KMS-11 (cell line): ENCODE results near the gene JAKMIP3.

Experiments
- H2AFZ ChIP-seq: fragments of 200-600 bp; sonication (generic); 2 replicates; pipeline ENCODE4 v1.6.1; 2016; ENCODE audit warnings: antibody characterized with exemption, mixed run types, low read depth
- H3K27ac ChIP-seq: fragments of 200-600 bp; sonication (generic); 2 replicates; pipeline ENCODE4 v1.6.1; 2016; ENCODE audit warnings: mild to moderate bottlenecking, mixed run types
- H3K27me3 ChIP-seq: fragments of 200-600 bp; sonication (generic); 2 replicates; pipeline ENCODE4 v1.6.1; 2017; ENCODE audit warnings: mild to moderate bottlenecking, low read depth, mixed run types, moderate library complexity; ENCODE audit not compliant: insufficient read depth
- H3K36me3 ChIP-seq: fragments of 200-600 bp; sonication (generic); 2 replicates; pipeline ENCODE4 v1.6.1; 2017; ENCODE audit warnings: mild to moderate bottlenecking, mixed run types; ENCODE audit not compliant: insufficient read depth
- H3K4me1 ChIP-seq: fragments of 200-600 bp; sonication (generic); 2 replicates; pipeline ENCODE4 v1.6.1; 2016; ENCODE audit warnings: mild to moderate bottlenecking, low read depth, mixed run types; ENCODE audit not compliant: poor library complexity, severe bottlenecking
- H3K4me2 ChIP-seq: fragments of 200-600 bp; sonication (generic); 2 replicates; pipeline ENCODE4 v1.7.0; 2016; ENCODE audit warnings: mild to moderate bottlenecking, mixed run types
- H3K4me3 ChIP-seq: fragments of 200-600 bp; sonication (generic); IDR thresholded peaks from 2 replicates; pipeline ENCODE4 v1.6.1; 2017; ENCODE audit warnings: low read depth, low read length, mixed read lengths; ENCODE audit not compliant: insufficient read depth
- H3K79me2 ChIP-seq: fragments of 200-600 bp; sonication (generic); 2 replicates; pipeline ENCODE4 v1.6.1; 2016; ENCODE audit warnings: low read depth, mixed run types; ENCODE audit not compliant: insufficient read depth
- H3K9ac ChIP-seq: fragments of 200-600 bp; sonication (generic); 2 replicates; pipeline ENCODE4 v1.6.1; 2016; ENCODE audit warnings: mild to moderate bottlenecking, mixed run types
- H4K20me1 ChIP-seq: fragments of 200-600 bp; sonication (generic); 2 replicates; pipeline ENCODE4 v1.6.1; 2016; ENCODE audit warnings: mild to moderate bottlenecking, mixed run types; ENCODE audit not compliant: insufficient read depth
- CTCF ChIP-seq: fragments of 200-600 bp; sonication (generic); conservative IDR thresholded peaks from 2 replicates; pipeline ENCODE4 v1.6.1; 2017; ENCODE audit warnings: low read depth, mild to moderate bottlenecking, antibody characterized with exemption, low read length, moderate library complexity, mixed read lengths

Gene JAKMIP3

GRCh38 chr10:132033632-132034031 lies 32.1 kb upstream of the JAKMIP3 start:
- H3K4me3 ChIP-seq, result no peak overlapping the region
- H3K79me2 ChIP-seq, result no peaks in the 10 kb centered on the region
- no peak overlapping the region for H2AFZ ChIP-seq
- no peaks in the 10 kb centered on the region for H3K36me3 ChIP-seq
- no peak for TF ChIP-seq CTCF
- H3K9ac ChIP-seq, result no peak overlapping the region
- no peak overlapping the region for H3K4me2 ChIP-seq
- no peak overlapping the region for H3K27ac ChIP-seq
- H3K4me1 ChIP-seq, result no peaks in the 10 kb centered on the region
- no peaks in the 10 kb centered on the region for H4K20me1 ChIP-seq
- H3K27me3 ChIP-seq, result peaks cover 10% of the 10 kb centered on the region; the same call in 1 of the 2 replicates

- Histone ChIP-seq H3K4me2 (no peak overlapping the region), H3K4me1 (no peaks in the 10 kb centered on the region), H3K79me2 (no peaks in the 10 kb centered on the region), H4K20me1 (no peaks in the 10 kb centered on the region), H3K4me3 (no peak overlapping the region), H3K27ac (no peak overlapping the region), H2AFZ (no peak overlapping the region), H3K27me3 (peaks cover 10% of the 10 kb centered on the region; the same call in 1 of the 2 replicates), H3K36me3 (no peaks in the 10 kb centered on the region), H3K9ac (no peak overlapping the region)
- TF ChIP-seq CTCF, result no peak
These were observed 30.3 kb upstream of the JAKMIP3 start for GRCh38 chr10:132035476-132035875.

- Histone ChIP-seq H3K4me2 (no peak overlapping the region), H3K79me2 (no peaks in the 10 kb centered on the region), H3K27ac (no peak overlapping the region), H3K36me3 (no peaks in the 10 kb centered on the region), H3K4me3 (no peak overlapping the region), H4K20me1 (no peaks in the 10 kb centered on the region), H2AFZ (no peak overlapping the region), H3K27me3 (peaks cover 10% of the 10 kb centered on the region; the same call in 1 of the 2 replicates), H3K4me1 (no peaks in the 10 kb centered on the region), H3K9ac (no peak overlapping the region)
- TF ChIP-seq CTCF, result no peak
These were observed 29.4 kb upstream of the JAKMIP3 start for GRCh38 chr10:132036153-132036886.

GRCh38 chr10:132036887-132037675 lies 28.7 kb upstream of the JAKMIP3 start:
- Histone ChIP-seq H3K79me2 (no peaks in the 10 kb centered on the region), H3K27me3 (peaks cover 10% of the 10 kb centered on the region; the same call in 1 of the 2 replicates), H3K9ac (no peak overlapping the region), H3K36me3 (no peaks in the 10 kb centered on the region), H3K4me2 (no peak overlapping the region), H3K27ac (no peak overlapping the region), H2AFZ (no peak overlapping the region), H4K20me1 (no peaks in the 10 kb centered on the region), H3K4me3 (no peak overlapping the region), H3K4me1 (no peaks in the 10 kb centered on the region)
- TF ChIP-seq CTCF, result no peak
